ENCODE results near the gene TCHP.

Gene TCHP

DNA sequence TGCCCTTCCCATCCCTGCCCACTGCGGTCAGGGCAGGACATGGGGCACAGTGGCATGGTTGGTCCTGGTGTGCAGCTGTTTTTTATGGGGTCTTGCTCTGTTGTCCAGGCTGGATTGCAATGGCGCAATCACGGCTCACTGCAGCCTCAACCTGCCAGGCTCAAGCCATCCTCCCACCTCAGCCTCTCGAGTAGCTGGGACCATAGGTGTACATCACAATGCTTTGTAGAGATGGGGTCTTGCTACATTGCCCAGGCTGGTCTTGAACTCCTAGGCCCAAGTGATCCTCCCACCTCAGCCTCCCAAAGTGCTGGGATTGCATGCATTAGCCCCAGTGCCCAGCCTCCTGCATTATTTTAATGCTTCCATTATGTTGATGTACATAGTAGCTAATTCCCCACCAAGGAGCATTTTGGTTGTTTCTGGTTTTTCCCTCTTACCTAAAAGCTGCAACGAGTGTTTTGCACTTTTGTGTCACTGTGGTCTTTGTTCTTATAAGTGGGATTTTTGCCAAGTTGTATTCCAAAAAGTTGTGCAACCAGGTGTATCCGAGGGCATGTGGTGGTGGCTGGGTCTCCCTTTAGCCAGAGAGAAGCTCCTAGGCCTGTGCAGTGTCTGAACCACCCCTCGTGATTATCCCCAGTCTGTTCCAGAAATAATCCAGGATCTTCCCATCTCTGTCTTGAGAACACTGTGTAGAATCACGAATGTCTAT is 10.3 kb downstream of the TCHP start:
- H3K36me3 ChIP-seq (ENCODE audit: insufficient read depth, low read length): no peaks in the 10 kb centered on the region; the same call in 1 of the 2 replicates

DNA sequence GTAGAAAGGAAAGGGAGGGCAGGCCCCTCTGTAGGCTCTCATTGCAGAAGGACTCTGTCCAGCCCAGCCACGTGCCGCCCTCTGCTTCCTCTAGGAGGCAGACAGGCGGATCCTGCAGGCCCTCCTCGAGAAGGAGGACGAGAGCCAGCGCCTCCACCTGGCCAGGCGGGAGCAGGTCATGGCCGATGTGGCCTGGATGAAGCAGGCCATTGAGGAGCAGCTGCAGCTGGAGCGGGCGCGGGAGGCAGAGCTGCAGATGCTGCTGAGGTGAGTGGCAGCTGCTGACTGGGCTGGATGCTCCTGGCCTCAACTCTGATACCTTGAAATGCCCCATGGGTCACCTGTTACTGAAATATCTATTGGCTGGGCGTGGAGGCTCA is 10.9 kb downstream of the TCHP start:
- no peaks in the 10 kb centered on the region; the same call in 1 of the 2 replicates for H3K36me3 ChIP-seq (ENCODE audit: insufficient read depth, low read length)
- no peaks in the 10 kb centered on the region for H3K4me1 ChIP-seq (ENCODE audit: insufficient read depth, low read length)
- no peak overlapping the region for H3K9ac ChIP-seq (ENCODE audit: low read depth, low read length)
- no peaks in the 10 kb centered on the region for H3K9me3 ChIP-seq (ENCODE audit: control insufficient read depth, insufficient read depth, low read length)

More for the DNA sequence above, 10.3 kb downstream of the TCHP start:
- no peaks in the 10 kb centered on the region for H3K4me1 ChIP-seq (ENCODE audit: insufficient read depth, low read length)
- H3K9me3 ChIP-seq (ENCODE audit: control insufficient read depth, insufficient read depth, low read length): no peaks in the 10 kb centered on the region
- no peak overlapping the region for H3K9ac ChIP-seq (ENCODE audit: low read depth, low read length)

DNA sequence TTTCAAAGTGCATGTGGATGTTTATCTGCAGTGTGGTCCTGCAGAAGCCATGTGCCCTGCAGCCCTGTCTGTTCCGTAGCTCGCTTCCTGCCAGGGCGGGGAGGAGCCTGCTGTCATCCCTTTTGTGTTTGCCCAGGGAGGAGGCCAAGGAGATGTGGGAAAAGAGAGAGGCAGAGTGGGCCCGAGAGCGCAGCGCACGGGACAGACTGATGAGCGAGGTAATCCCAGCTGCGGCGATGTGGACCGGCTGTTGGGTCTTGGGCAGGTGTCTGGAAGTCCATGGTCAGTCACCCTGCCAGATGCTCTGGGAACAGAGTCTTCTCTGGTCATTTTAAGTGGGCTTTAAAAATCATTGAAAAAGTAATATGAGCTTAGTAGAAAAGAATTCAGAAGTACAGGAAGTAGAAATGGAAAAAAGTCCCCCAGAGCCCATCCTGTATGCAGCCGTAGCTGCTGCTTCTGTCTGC is 12.8 kb downstream of the TCHP start:
- H3K9ac ChIP-seq (ENCODE audit: low read depth, low read length): no peak overlapping the region
- no peaks in the 10 kb centered on the region for H3K36me3 ChIP-seq (ENCODE audit: insufficient read depth, low read length)
- no peaks in the 10 kb centered on the region for H3K4me1 ChIP-seq (ENCODE audit: insufficient read depth, low read length)
- H3K9me3 ChIP-seq (ENCODE audit: control insufficient read depth, insufficient read depth, low read length): no peaks in the 10 kb centered on the region

DNA sequence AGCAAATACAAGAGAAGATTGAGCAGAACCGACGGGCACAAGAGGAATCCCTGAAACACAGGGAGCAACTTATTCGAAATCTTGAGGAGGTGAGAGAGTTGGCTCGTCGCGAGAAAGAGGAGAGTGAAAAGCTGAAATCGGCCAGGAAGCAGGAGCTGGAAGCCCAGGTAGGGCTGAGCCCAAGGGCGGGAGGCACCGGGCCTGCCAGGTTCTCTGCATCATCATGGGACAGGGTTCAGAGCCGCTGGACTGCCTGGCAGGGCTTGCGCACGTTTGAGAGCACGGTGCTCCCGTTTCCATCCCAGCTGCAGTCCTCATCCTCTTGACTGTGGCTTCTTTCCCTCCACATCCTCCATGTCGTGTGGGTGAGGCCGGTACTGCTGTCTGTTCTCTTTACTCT is 14.4 kb downstream of the TCHP start:
- H3K4me1 ChIP-seq (ENCODE audit: insufficient read depth, low read length): no peaks in the 10 kb centered on the region

DNA sequence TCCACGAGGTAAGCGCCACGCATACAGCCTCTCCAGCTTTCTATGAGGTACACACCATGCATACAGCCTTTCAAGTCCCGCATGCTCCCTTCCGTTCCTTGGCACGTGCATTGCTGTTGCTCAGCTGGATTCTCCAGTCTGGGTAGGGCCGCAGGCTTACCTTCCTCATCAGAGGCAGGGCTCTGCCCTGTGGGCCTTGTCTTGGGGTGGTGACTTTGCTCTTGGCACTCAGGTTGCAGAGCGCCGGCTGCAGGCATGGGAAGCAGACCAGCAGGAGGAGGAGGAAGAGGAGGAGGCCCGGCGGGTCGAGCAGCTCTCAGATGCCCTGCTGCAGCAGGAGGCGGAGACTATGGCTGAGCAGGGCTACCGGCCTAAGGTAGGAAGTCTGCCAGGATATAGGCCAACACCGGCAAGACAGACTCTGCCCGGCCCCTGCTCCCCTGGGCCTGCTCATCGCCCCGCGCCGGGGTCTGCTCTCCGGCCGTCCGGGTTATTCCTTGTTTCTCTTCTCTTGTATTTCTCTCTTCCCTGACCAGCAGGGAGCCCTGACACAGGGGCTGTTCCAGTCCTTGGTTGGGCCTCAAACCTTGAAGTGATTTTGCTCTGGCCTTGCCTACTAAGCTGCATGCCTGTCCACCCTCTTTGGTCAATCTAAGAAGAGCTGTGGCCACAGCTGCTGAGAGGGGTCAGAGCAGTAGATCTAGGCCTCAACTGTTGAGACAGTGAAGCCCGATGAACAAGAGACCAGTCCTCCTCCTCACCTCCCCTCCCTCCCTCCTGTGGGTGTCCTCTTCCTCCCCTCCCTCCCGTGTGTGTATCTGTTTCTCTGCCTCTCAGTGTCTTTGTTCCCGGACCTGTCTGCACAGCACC is 15.3 kb downstream of the TCHP start:
- H3K9ac ChIP-seq (ENCODE audit: low read depth, low read length): no peak overlapping the region
- 0 out of 2 replicates have a peak, but pooled peaks cover 5% of the 10 kb centered on the region for H3K9me3 ChIP-seq (ENCODE audit: control insufficient read depth, insufficient read depth, low read length)
- H3K36me3 ChIP-seq (ENCODE audit: insufficient read depth, low read length): no peaks in the 10 kb centered on the region
- H3K4me1 ChIP-seq (ENCODE audit: insufficient read depth, low read length): no peaks in the 10 kb centered on the region

More for the DNA sequence above, 14.4 kb downstream of the TCHP start:
- Histone ChIP-seq H3K36me3 (ENCODE audit: insufficient read depth, low read length) (no peaks in the 10 kb centered on the region), H3K9me3 (ENCODE audit: control insufficient read depth, insufficient read depth, low read length) (0 out of 2 replicates have a peak, but pooled peaks cover 1% of the 10 kb centered on the region), H3K9ac (ENCODE audit: low read depth, low read length) (no peak overlapping the region)

DNA sequence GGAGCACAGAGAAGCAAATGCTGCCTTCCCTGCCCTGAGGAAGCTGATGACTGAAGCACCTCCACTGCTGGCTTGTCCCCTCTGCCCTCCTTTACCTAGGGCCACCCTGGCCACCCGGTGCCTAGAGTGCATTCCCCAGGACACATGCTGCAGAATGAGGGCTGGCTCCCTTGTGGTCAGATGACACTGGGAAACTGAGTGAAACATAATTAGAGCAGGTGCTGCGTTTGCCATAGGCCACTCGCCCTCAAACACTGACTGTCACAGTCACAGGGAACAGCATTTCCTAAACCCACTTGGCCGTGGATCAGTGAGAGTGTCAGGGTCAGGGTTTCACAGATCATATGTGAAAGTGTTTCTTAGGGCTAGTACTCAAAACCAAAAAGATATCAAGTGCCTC is 16.0 kb downstream of the TCHP start:
- H3K9me3 ChIP-seq (ENCODE audit: control insufficient read depth, insufficient read depth, low read length): 0 out of 2 replicates have a peak, but pooled peaks cover 5% of the 10 kb centered on the region
- H3K4me1 ChIP-seq (ENCODE audit: insufficient read depth, low read length): no peaks in the 10 kb centered on the region
- no peak overlapping the region for H3K9ac ChIP-seq (ENCODE audit: low read depth, low read length)
- no peaks in the 10 kb centered on the region for H3K36me3 ChIP-seq (ENCODE audit: insufficient read depth, low read length)

DNA sequence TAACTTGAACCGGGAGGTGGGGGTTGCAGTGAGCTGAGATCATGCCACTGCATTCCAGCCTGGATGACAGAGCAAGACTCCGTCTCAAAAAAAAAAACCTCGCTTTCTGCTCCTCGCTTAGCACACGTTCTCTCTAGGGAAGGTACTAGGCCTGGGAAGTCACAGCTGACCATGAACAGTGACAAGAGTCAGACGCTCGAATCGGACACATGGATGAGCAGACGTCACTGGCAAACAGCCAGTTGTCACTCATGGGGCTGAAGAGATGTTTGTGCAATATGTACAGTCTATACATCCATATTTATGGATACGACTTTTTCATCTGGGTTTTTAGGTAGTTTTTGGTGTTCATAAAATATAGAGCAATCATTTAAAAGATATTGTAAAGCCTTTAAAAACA is 19.4 kb downstream of the TCHP start:
- H3K9me3 ChIP-seq (ENCODE audit: control insufficient read depth, insufficient read depth, low read length): 0 out of 2 replicates have a peak, but pooled peaks cover 5% of the 10 kb centered on the region
- H3K36me3 ChIP-seq (ENCODE audit: insufficient read depth, low read length): no peaks in the 10 kb centered on the region
- no peak overlapping the region for H3K9ac ChIP-seq (ENCODE audit: low read depth, low read length)
- no peaks in the 10 kb centered on the region for H3K4me1 ChIP-seq (ENCODE audit: insufficient read depth, low read length)

DNA sequence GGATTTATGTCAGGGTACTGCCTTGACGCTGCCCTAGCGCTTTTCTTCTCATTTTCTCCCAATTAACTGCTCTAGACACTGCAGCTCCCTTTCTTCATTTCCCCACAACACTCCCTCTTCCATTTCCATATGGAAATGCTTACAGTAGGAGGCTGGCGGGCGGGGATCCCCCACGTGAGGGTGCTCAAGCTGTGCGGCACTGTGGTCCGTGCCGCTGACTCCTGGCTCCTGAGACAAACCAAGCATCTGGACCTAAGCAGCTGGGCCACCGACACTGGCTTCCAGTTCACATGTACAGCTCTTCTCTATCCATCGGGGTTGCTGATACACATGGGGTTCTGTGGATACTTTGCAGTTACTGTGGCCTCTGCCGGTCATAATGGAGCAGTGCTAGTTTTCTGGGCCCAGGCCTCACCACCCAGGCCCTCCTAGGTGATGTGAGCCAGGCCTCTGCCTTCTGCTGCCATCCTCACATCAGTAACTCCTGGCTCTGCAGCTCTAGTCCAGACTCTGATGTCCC is 20.2 kb downstream of the TCHP start:
- Histone ChIP-seq H3K9ac (ENCODE audit: low read depth, low read length) (no peak overlapping the region), H3K4me1 (ENCODE audit: insufficient read depth, low read length) (no peaks in the 10 kb centered on the region), H3K9me3 (ENCODE audit: control insufficient read depth, insufficient read depth, low read length) (0 out of 2 replicates have a peak, but pooled peaks cover 5% of the 10 kb centered on the region), H3K36me3 (ENCODE audit: insufficient read depth, low read length) (no peaks in the 10 kb centered on the region)

DNA sequence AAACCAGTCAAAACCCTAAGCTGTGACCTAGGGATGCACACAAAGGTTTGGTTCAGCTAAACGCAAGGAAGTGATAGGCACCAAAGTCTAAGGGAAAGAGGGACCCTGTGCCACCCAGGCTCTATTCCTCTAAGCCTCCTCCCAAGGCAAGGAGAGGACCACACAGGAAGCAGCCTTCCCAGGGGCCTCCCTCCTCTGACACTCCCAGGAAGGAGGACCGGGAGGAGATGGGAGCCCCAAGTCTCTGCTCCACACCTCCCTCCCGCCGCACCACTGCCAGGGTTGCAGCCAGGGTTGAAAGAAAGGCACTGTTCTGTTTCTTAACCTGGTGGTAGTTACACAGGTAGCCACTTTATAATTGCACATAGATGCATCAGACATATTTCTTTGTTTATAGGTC is 21.9 kb downstream of the TCHP start:
- no peak overlapping the region for H3K9ac ChIP-seq (ENCODE audit: low read depth, low read length)
- H3K4me1 ChIP-seq (ENCODE audit: insufficient read depth, low read length): no peaks in the 10 kb centered on the region
- no peaks in the 10 kb centered on the region for H3K36me3 ChIP-seq (ENCODE audit: insufficient read depth, low read length)
- H3K9me3 ChIP-seq (ENCODE audit: control insufficient read depth, insufficient read depth, low read length): 0 out of 2 replicates have a peak, but pooled peaks cover 5% of the 10 kb centered on the region

DNA sequence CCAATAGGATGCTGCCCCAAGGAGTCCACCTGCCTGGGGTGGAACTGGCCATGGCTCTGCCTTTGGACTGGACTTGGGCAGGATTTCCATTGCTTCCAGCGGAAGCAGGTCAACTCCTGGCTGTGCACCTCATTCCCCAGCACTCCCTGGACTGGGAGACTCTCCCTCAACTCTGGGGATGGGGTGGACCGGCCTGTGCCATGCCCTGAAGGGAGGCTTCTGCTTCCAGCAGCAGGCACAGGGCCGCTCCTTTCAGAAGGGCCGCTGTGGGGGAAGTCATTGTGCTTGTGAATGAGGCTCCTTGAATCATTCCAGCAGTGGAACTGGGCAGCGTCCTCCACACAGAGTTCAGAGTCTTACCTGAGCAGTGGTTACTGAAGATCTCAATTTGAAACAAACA is 23.0 kb downstream of the TCHP start:
- H3K9ac ChIP-seq (ENCODE audit: low read depth, low read length): no peak overlapping the region
- 0 out of 2 replicates have a peak, but pooled peaks cover 5% of the 10 kb centered on the region for H3K9me3 ChIP-seq (ENCODE audit: control insufficient read depth, insufficient read depth, low read length)

DNA sequence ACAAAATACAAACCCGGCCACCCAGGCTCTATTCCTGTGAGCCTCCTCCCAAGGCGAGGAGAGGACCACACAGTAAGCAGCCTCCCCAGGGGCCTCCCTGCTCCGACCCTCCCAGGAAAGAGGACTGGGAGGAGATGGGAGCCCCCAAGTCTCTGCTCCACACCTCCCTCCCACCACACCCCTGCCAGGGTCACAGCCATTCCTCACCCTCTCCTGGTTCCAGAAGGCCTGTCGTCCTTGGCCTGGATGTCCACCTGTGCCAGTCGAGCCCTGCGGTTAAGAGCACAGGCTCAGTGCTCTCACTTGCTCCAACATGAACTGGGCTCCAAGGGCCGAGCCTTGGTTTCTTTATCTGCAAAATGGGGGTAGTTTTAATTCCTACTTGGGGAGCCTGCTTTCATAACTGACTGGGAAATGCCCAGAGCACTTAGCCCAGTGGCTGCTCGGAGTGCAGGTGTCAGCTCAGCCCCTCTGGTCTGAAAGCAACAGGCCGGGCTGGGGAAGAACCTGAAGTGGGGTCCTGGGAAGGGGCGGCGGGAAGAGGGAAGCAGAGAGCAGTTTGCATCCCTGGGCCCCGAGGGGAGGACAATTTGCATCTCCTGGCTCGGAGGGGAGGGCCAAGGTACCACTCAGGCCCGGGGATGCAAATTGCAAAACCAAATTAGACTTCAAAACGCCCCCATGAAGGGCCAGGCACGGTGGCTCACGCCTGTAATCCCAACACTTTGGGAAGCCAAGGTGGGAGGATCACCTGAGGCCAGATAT is 23.6 kb downstream of the TCHP start:
- no peaks in the 10 kb centered on the region for H3K36me3 ChIP-seq (ENCODE audit: insufficient read depth, low read length)
- H3K4me1 ChIP-seq (ENCODE audit: insufficient read depth, low read length): no peaks in the 10 kb centered on the region
- H3K9ac ChIP-seq (ENCODE audit: low read depth, low read length): no peak overlapping the region

More for the DNA sequence above, 23.0 kb downstream of the TCHP start:
- H3K36me3 ChIP-seq (ENCODE audit: insufficient read depth, low read length): no peaks in the 10 kb centered on the region
- H3K4me1 ChIP-seq (ENCODE audit: insufficient read depth, low read length): no peaks in the 10 kb centered on the region

DNA sequence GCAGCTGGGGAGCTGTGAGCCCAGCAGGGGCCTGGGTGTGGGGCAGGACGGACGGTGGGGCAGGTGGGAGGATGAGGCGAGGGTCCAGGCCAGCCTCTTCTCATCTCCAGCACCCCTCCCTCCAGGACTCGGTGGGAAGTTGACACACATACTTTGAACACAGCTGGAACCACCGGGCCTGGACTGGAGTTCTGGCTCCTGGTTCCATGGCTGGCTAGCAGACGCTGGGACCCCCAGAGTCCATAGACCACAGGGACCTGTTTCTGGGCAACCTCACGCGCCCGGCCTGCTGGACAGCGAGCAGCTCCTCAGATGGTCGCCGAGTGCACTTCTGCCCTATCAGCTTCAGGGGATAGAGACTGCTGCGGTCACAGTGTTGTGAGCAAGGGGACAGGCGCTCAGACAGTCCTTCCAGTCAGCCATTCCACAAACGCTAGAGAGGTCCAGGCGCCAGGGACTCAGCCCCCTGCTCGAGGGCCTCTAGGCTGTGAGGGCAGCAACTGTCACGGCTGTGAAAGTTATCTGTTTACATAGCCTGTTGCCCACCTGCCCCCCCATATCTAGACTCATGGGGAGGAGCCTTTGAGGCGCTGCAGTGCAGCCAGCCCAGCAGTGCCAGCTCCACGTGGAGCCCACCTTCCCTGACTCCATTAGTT is 25.2 kb downstream of the TCHP start:
- H3K9ac ChIP-seq (ENCODE audit: low read depth, low read length): no peak overlapping the region
- H3K36me3 ChIP-seq (ENCODE audit: insufficient read depth, low read length): no peaks in the 10 kb centered on the region
- no peaks in the 10 kb centered on the region for H3K4me1 ChIP-seq (ENCODE audit: insufficient read depth, low read length)
- H3K9me3 ChIP-seq (ENCODE audit: control insufficient read depth, insufficient read depth, low read length): no peaks in the 10 kb centered on the region

More for the DNA sequence above, 23.6 kb downstream of the TCHP start:
- 0 out of 2 replicates have a peak, but pooled peaks cover 5% of the 10 kb centered on the region for H3K9me3 ChIP-seq (ENCODE audit: control insufficient read depth, insufficient read depth, low read length)

DNA sequence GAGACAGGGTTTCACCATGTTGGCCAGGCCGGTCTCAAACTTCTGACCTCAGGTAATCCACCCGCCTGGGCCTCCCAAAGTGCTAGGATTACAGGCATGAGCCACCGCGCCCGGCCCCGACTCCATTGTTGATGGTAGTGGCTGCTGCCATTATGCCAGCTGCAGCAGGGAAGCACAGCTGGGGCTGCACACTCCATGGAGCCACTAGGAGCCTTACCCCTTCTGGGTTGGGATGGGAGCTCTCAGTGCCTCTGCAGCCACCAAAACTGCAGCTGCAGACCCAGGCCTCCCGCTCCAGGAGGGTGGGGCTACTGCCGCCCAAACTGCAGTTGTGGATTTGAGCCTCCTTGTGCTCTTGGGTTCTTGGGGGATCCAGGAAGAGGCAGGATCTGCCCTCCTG is 25.9 kb downstream of the TCHP start:
- no peaks in the 10 kb centered on the region for H3K9me3 ChIP-seq (ENCODE audit: control insufficient read depth, insufficient read depth, low read length)
- no peaks in the 10 kb centered on the region for H3K36me3 ChIP-seq (ENCODE audit: insufficient read depth, low read length)
- no peaks in the 10 kb centered on the region for H3K4me1 ChIP-seq (ENCODE audit: insufficient read depth, low read length)
- H3K9ac ChIP-seq (ENCODE audit: low read depth, low read length): no peak overlapping the region

Data from ES-I3 (cell line).